ENCODE data around the gene HSPA1L. TPM values are rescaled to one million over a fixed set of nuclear protein-coding genes. Genes with fewer than 3 reads are reported as not detected.

Gene HSPA1L
- total and polyA plus RNA-seq, 2 donors from 2014 or later = 1.7 to 2.3 TPM

- no peak for TF ChIP-seq CTCF (IDR thresholded peaks at IDR 0.05; ENCODE audit: borderline replicate concordance, extremely low read depth, insufficient read depth)
- Histone ChIP-seq H3K4me3 (ENCODE audit: low read length in 3 of 3) (peak within 1 kb of the TSS; percentile 89 to 98 (median 96)), H3K9ac (ENCODE audit: low read length in 3 of 3) (peak within 1 kb of the TSS; percentile 66 to 82 (median 74)), H3K9me3 (ENCODE audit: control insufficient read depth in 2 of 3, insufficient read depth in 1 of 3, low read length in 3 of 3) (no peaks in the 10 kb centered on the region), H3K27me3 (ENCODE audit: control insufficient read depth, insufficient read depth, low read length) (no peaks in the 10 kb centered on the region), H3K36me3 (ENCODE audit: control insufficient read depth in 2 of 3, insufficient read depth in 3 of 3, low read length in 3 of 3) (peaks cover 0 to 15% (median 13%) of the 10 kb centered on the region in 3 donors), H3K4me1 (ENCODE audit: control insufficient read depth in 2 of 3, insufficient read depth in 2 of 3, low read depth in 1 of 3, low read length in 3 of 3) (peaks cover 0 to 18% (median 10%) of the 10 kb centered on the region in 3 donors), H3K27ac (ENCODE audit: low read depth in 2 of 2, low read length in 2 of 2) (peak within 1 kb of the TSS; percentile 78 to 83)
- intact Hi-C loops (cut with DNase I) = no loop called here
- DNase-seq = peak; percentile 100
- FAIRE-seq = peak; percentile 98
Measured at GRCh38 chr6:31862344-31863235, 47.5 kb upstream of the HSPA1L start, which contains the start of gene NEU1. TSS of gene NEU1 (minus strand) at chr6:31862821. CDS start at chr6:31862776, 45 bp downstream.

DNA sequence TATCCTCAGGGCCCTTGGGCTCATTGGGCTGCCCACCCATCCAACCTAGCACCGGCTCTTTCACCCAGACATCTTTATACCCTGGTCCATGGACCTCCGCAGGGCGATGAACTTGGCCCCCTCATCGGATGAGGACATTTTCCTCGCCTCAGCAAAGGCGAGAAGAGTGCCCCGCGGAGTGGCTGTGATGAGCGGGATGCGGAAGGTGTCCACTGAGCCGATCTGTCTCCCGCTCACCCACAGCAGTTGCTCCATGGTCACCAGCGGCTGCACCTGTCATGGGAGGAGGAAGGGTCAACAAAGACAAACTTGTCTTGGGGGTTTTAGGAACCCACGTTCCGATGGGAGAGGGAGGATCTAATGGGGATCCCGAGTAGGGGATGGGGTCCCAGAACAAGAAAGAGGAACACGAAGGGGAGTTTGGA, 46.8 kb upstream of the HSPA1L start:
- FAIRE-seq (no peak), DNase-seq (no peak)
- Histone ChIP-seq H3K4me1 (ENCODE audit: control insufficient read depth in 2 of 3, insufficient read depth in 2 of 3, low read depth in 1 of 3, low read length in 3 of 3) (peaks cover 0 to 18% (median 10%) of the 10 kb centered on the region in 3 donors), H3K36me3 (ENCODE audit: control insufficient read depth in 2 of 3, insufficient read depth in 3 of 3, low read length in 3 of 3) (peaks cover 0 to 15% (median 13%) of the 10 kb centered on the region in 3 donors), H3K27ac (ENCODE audit: low read depth in 2 of 2, low read length in 2 of 2) (no peak overlapping the region), H3K4me3 (ENCODE audit: low read length in 3 of 3) (peak overlapping the region; percentile 84 to 96 (median 89)), H3K9me3 (ENCODE audit: control insufficient read depth in 2 of 3, insufficient read depth in 1 of 3, low read length in 3 of 3) (no peaks in the 10 kb centered on the region), H3K9ac (ENCODE audit: low read length in 3 of 3) (peak overlapping the region; percentile 66 to 74 (median 67)), H3K27me3 (ENCODE audit: control insufficient read depth, insufficient read depth, low read length) (no peaks in the 10 kb centered on the region)
- no peak for TF ChIP-seq CTCF (IDR thresholded peaks at IDR 0.05; ENCODE audit: borderline replicate concordance, extremely low read depth, insufficient read depth)
- intact Hi-C loops (cut with DNase I) = no loop called here

- FAIRE-seq = no peak
Measured at GRCh38 chr6:31861150-31861549, 46.1 kb upstream of the HSPA1L start.

More at GRCh38 chr6:31861150-31861549, 46.1 kb upstream of the HSPA1L start:
- Histone ChIP-seq H3K27ac (ENCODE audit: low read depth in 2 of 2, low read length in 2 of 2) (no peak overlapping the region), H3K27me3 (ENCODE audit: control insufficient read depth, insufficient read depth, low read length) (no peaks in the 10 kb centered on the region), H3K9me3 (ENCODE audit: control insufficient read depth in 2 of 3, insufficient read depth in 1 of 3, low read length in 3 of 3) (no peaks in the 10 kb centered on the region), H3K9ac (ENCODE audit: low read length in 3 of 3) (no peak overlapping the region), H3K4me3 (ENCODE audit: low read length in 3 of 3) (no peak overlapping the region), H3K4me1 (ENCODE audit: control insufficient read depth in 2 of 3, insufficient read depth in 2 of 3, low read depth in 1 of 3, low read length in 3 of 3) (peaks cover 0 to 18% (median 9%) of the 10 kb centered on the region in 3 donors), H3K36me3 (ENCODE audit: control insufficient read depth in 2 of 3, insufficient read depth in 3 of 3, low read length in 3 of 3) (peaks cover 0 to 15% (median 13%) of the 10 kb centered on the region in 3 donors)
- TF ChIP-seq CTCF (IDR thresholded peaks at IDR 0.05; ENCODE audit: borderline replicate concordance, extremely low read depth, insufficient read depth) = no peak
- no peak for DNase-seq
- intact Hi-C loops (cut with DNase I) = no loop called here

Measured in kidney (tissue), 14 donors.